Ishikawa (cell line): ENCODE results near the gene WSCD1.

Source experiments
- CEBPB ChIP-seq: IDR thresholded peaks from 2 replicates; pipeline ENCODE4 v1.6.1; 2012
- CREB1 ChIP-seq: IDR thresholded peaks from 2 replicates; pipeline ENCODE4 v1.6.1; 2012; ENCODE audit warnings: low read depth
- EGR1 ChIP-seq: IDR thresholded peaks from 2 replicates; pipeline ENCODE4 v1.6.1; 2012
- EP300 ChIP-seq: IDR thresholded peaks from 2 replicates; pipeline ENCODE4 v1.6.1; 2012; ENCODE audit warnings: borderline replicate concordance
- FOXM1 ChIP-seq: IDR thresholded peaks from 2 replicates; pipeline ENCODE4 v1.6.1; 2012; ENCODE audit warnings: low read depth, borderline replicate concordance
- NFIC ChIP-seq: IDR thresholded peaks from 2 replicates; pipeline ENCODE4 v1.6.1; 2012
- RAD21 ChIP-seq: IDR thresholded peaks from 2 replicates; pipeline ENCODE4 v1.6.1; 2012; ENCODE audit warnings: low read depth
- REST ChIP-seq: IDR thresholded peaks from 2 replicates; pipeline ENCODE4 v1.6.1; 2012; ENCODE audit warnings: low read depth, mild to moderate bottlenecking
- TAF1 ChIP-seq: IDR thresholded peaks from 2 replicates; pipeline ENCODE4 v1.6.1; 2012; ENCODE audit warnings: low read depth, mild to moderate bottlenecking
- TCF12 ChIP-seq: IDR thresholded peaks from 2 replicates; pipeline ENCODE4 v1.6.1; 2012; ENCODE audit warnings: low read depth
- TEAD4 ChIP-seq: IDR thresholded peaks from 2 replicates; pipeline ENCODE4 v1.6.1; 2012
- YY1 ChIP-seq: IDR thresholded peaks from 2 replicates; pipeline ENCODE4 v1.6.1; 2012; ENCODE audit warnings: low read depth
- ZBTB7A ChIP-seq: IDR thresholded peaks from 2 replicates; pipeline ENCODE4 v1.6.1; 2012; ENCODE audit warnings: low read depth
- TF ChIP-seq, protein P1 (sequence below): IDR thresholded peaks from 2 replicates; pipeline ENCODE4 v1.6.1; 2012
- TF ChIP-seq, protein P2 (sequence below): IDR thresholded peaks from 2 replicates; pipeline ENCODE4 v1.6.1; 2012

WSCD1 gene

GRCh38 chr17:6061290-6061689 lies 8.9 kb upstream of the WSCD1 start:
- TF ChIP-seq EP300, result no peak
- no peak for TF ChIP-seq NFIC
- TF ChIP-seq REST, result no peak
- TF ChIP-seq TCF12, result no peak
- TF ChIP-seq, protein P1, sequence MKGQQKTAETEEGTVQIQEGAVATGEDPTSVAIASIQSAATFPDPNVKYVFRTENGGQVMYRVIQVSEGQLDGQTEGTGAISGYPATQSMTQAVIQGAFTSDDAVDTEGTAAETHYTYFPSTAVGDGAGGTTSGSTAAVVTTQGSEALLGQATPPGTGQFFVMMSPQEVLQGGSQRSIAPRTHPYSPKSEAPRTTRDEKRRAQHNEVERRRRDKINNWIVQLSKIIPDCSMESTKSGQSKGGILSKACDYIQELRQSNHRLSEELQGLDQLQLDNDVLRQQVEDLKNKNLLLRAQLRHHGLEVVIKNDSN, result no peak
- TF ChIP-seq TEAD4, result no peak
- TF ChIP-seq EGR1, result no peak
- no peak for TF ChIP-seq FOXM1
- TF ChIP-seq TAF1, result no peak
- TF ChIP-seq CREB1, result no peak
- TF ChIP-seq ZBTB7A, result no peak
- TF ChIP-seq CEBPB, result no peak
- no peak for TF ChIP-seq YY1
- TF ChIP-seq, protein P2, sequence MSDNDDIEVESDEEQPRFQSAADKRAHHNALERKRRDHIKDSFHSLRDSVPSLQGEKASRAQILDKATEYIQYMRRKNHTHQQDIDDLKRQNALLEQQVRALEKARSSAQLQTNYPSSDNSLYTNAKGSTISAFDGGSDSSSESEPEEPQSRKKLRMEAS, result no peak

GRCh38 chr17:6064868-6065267 lies 5.3 kb upstream of the WSCD1 start:
- no peak for TF ChIP-seq CREB1
- TF ChIP-seq, protein P1, result no peak
- no peak for TF ChIP-seq TEAD4
- no peak for TF ChIP-seq TCF12
- TF ChIP-seq FOXM1, result no peak
- TF ChIP-seq CEBPB, result no peak
- TF ChIP-seq NFIC, result no peak
- TF ChIP-seq, protein P2, result no peak

DNA sequence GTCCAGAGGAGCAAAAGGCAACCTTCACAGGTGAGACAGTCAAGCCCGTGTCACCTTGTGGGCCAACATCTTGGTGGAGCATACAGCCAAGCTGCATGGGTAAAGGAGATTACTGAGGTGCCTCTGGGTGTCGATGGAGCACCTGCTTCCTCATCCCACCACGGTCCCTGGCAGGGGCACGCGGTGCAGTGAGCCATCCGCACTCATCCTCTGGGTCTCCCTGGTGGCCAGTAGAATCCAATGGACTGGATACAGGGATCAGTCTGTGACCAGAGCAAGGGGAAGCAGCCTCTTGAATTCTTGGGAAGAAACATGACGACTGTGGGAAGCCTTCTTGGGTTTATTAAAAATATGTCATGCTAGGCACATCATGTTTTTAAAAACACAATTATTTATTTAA lies 4.8 kb upstream of the WSCD1 start:
- no peak for TF ChIP-seq RAD21
- TF ChIP-seq FOXM1, result no peak
- TF ChIP-seq, protein P2, result no peak
- no peak for TF ChIP-seq YY1
- TF ChIP-seq NFIC, result no peak
- no peak for TF ChIP-seq ZBTB7A
- no peak for TF ChIP-seq CEBPB
- TF ChIP-seq REST, result no peak
- TF ChIP-seq CREB1, result no peak
- TF ChIP-seq EGR1, result no peak
- no peak for TF ChIP-seq TAF1
- no peak for TF ChIP-seq TCF12
- TF ChIP-seq, protein P1, result no peak
- no peak for TF ChIP-seq TEAD4
- no peak for TF ChIP-seq EP300

GRCh38 chr17:6066183-6066948 lies 3.8 kb upstream of the WSCD1 start:
- TF ChIP-seq TCF12 (no peak), RAD21 (no peak), EP300 (no peak), ZBTB7A (no peak), TAF1 (no peak), YY1 (no peak), CREB1 (no peak), NFIC (no peak)
- TF ChIP-seq, protein P2, result no peak

DNA sequence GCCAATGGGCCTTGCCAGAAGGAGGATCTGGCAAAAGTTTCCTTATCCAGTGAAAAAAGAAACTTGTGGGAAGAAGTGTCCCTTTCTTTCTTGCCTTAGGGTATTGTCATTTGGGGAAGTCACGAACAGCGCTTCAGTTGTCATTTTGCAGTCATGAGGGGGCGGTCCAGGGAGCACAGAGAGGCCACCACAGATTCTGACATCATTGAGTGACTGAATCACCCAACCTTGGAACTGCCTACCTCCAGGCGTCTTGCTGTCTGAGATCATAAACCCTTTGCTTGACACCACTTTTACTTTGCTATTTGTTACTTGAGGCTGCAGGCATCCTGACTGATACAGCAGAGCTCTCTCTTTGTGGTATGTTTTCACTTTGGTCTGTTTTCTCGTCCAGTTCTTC lies 3.1 kb upstream of the WSCD1 start:
- TF ChIP-seq TEAD4 (no peak), YY1 (no peak), NFIC (no peak), TAF1 (no peak), EGR1 (no peak), FOXM1 (no peak), ZBTB7A (no peak), EP300 (no peak), CREB1 (no peak)
- TF ChIP-seq, protein P1, result no peak
